NCI-H187 (cell line): Measurements from ENCODE around the gene EIPR1.
"Not testable (repeated sequence)": the region's sequence is repeated elsewhere in the genome, so short reads cannot be mapped to it uniquely, and the experiment has no call there.

Experiments
- DNase-seq, 2 experiments: peaks; one replicate each; lab custom pipeline; 2025; lab: John Stamatoyannopoulos, UW

The EIPR1 gene

DNA sequence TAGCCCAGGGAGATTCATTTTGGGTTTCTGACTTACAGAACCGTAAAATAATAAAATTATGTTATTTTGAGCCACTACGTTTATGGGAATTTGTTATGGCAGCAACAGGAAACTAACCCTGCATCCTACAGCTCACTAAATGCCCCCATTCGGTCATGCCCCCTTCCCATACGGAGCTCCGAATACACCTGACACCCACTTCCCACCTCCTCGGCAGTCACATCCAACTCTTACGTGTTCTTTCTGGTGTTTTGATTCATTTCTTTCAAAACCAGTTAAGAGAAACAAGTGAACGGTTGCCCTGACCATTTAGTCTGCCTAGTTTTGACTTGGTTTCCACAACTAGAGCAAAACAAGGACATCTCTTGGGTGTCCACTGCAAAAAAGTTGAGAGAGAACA is 19.7 kb downstream of the EIPR1 start:
- DNase-seq = no peak

DNA sequence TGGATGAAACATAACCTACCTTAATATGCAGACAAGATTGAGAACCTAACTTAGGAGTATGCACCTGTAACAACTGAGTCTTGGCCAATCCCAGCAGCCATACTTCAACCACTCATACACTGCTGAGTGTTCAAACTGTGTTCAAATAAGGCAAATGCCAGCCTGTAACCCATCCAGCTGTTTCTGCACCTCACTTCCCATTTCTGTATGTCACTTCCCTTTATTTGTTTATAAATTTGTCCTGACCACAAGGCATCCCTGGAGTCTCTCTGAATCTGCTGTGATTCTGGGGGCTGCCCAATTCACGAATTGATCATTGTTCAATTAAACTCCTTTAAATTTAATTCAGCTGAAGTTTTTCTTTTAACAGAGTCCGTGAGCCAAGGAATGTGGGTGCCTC is 20.2 kb downstream of the EIPR1 start:
- not testable (repeated sequence) for DNase-seq

DNA sequence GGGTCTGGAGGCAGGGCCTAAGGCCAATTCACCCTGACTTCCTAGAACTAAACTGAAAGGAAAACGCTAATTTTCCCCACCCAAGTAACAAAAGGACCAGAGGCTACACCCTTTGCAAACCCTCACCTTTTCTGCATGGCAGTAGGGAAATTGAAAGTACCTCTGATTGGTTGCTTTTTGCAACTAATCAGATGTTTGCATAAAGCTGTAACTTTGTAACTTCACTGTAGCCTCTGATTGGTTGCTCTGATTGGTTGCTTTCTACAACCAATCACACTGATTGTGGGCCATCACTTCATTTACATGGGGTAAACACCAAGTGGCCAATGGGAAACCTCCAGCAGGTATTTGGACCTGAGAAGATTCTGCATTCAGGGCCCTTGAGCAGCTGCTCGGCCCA is 20.8 kb downstream of the EIPR1 start:
- no peak for DNase-seq

DNA sequence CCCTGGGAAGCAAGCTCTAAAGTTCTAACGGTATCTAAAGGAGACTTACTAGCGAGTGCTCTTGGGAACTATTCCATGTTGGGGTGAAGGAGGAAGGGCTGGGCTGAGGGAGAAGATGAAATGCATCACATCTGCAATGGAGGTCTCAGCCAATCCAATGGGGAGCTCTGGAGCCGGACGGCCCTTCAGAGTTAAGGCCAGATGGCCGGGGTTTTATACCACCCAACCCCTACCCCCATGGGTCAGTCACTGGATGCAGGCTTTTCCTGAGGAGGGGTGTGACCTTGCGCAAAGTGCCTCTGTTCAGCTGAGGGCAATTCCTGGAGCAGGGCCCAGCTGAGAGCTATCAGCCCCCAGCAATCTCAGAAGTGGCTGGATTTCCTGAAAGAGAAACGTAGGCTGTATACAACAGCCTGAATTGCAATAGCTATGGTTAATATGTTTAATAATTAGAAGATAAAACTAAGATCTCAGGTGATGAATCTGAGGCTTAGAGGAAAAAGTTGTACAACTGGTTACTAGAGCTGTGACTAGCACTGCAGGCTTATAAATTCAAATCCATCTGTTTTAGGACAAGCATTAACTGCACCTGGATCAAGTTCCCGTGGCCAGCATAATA is 21.6 kb downstream of the EIPR1 start:
- no peak for DNase-seq

DNA sequence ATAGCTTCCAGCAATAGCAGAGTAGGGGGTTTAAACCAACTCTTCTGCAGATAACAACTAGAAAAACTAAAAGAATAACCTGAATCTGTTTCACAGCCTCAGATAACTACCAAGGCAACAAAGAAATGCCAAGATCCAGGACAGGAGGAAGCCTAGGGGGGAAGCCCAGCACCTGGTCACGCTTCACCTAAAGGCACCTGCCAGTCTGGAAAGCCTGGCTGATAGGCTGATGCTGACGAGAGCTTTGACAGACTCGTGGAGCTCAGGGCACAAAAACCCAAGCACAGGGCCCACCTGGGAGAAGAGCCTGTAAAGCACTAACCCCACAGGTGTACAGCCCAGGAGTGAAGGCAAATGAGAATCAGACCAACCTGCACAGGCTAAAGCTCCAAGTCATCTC is 22.6 kb downstream of the EIPR1 start:
- peak; percentile 67 to 89 for DNase-seq

DNA sequence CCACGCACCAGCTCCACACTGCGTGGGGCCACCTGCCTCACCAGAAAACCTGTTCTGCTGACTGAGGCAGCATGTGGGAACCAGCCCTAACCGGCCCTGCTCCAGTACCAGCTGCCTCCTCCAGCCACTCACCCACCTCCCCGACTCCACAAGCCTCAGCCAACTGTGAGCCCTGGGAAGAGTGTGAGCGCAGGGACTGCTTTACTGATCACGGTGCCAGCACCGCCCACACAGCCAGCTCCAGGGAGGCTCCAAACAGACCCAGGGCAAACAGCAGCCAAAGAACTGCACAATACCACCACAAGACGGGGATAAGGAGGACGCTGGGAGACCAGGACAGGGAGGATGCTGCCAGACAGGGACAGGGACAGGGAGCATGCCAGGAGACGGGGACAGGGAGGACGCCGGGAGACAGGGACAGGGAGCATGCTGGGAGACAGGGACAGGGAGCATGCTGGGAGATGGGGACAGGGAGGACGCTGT is 28.4 kb downstream of the EIPR1 start:
- DNase-seq = peak; percentile 62 to 85

DNA sequence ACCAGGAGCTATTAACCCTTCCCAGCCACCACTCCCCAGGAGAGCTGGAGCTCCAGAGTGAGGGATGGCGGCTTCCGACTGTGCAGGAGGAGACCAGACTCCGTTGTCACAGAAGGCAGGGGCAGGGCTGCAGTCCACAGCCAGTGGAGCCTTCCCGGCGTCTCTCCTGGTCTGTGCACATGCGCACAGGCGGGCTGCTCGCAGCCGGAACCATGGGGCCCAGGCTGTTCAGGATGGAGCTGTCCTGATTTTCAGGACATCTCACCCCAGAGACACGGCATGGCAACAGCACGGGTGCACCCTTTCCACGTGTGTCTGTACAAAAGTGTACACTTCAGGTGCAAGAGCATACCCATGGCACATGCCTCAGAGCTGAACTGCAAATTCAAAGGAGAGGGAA is 28.9 kb downstream of the EIPR1 start:
- DNase-seq = peak; percentile 42 to 85

DNA sequence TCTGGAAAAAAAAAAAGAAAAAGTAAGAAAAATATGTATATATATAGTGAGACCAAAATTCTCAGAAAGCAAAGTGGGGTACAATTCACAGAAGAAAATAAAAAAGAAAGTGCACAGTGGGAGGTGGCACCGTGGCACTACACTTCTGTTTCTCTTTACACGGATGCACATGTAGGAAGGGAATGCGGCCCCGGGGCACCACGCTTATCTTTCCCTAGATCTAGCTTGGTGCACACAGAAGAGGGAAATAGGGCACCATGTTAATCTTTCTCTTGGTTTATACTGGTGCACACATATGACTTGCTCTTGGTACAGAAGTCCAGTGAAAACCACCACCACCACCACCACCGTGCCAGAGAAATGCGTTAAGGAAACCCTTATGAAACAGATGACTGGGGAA is 32.0 kb downstream of the EIPR1 start:
- no peak for DNase-seq

DNA sequence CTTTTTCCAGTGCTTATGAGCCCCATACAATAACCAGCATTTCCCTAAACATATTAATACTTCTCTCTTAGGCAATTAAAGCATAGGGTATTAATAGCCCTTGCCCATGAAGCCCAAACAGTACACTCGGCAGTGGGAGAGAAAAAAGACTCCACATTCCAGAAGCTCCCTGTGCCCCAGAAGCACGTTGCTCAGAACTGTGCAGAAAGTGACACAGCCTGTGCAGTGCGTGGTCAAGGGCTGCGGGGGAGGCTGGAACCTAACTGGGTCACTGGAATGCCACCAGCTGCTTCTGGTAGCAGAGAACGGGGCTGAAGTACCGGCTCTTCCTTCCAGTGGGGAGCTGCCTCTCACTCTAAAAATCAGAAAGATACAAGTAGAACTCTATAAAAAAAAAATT is 32.7 kb downstream of the EIPR1 start:
- DNase-seq = no peak

DNA sequence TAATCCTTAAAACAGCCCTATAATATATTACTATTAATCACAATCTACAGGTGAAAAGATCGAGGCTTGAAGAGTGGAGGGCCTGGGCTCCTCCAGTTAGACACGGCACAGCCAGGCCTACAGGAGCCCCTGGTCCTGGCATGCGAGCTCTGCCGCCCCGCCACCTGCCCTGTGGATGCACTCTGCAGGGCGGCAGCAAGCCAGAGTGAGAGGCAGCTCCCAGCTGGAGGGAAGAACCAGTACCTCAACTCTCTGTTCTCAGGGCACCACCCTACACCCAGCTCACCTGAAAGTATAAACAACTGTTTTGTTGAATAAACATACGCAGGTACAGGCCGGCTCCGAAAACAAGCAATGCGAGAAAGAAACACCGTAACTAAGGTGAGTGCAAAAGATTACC is 34.6 kb downstream of the EIPR1 start:
- DNase-seq = no peak

DNA sequence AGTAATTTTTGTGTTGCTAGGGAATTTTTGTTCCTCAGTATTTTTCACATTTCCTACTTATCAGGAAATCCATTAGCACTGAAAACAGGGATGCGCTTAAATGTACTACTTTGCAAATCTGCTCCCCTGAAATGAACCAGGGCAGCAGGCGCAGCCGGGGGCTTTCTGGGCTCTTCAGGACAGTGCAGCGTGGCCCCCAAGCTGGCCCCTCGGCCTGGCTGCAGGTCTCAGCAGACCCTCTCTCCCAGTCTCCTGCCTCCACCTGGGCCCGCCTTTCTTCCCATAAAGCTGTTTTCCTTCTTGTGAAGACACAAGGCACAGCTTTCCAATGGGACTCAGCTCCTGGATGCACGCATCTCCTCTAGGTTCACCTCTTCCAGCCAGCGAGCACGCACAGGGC is 35.3 kb downstream of the EIPR1 start:
- no peak for DNase-seq

DNA sequence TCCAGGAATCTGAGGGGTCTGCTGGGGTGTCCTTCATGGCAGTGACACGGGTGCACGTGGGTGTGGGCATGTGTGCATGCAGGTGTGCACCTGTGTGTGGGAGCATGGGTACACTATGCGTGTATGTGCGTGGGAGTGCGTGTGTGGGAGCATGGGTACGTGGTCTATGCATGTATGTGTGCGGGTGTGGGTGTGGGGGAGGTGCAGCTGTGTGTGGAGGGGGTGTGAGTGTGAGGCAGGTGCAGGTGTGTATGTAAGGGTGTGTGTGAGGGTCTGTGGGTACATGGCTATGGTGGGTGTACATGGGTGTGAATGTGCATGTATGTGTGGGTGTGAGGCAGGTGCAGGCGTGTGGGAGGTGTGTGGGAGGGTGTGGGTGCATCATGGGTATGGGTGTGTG is 36.3 kb downstream of the EIPR1 start:
- no peak for DNase-seq

DNA sequence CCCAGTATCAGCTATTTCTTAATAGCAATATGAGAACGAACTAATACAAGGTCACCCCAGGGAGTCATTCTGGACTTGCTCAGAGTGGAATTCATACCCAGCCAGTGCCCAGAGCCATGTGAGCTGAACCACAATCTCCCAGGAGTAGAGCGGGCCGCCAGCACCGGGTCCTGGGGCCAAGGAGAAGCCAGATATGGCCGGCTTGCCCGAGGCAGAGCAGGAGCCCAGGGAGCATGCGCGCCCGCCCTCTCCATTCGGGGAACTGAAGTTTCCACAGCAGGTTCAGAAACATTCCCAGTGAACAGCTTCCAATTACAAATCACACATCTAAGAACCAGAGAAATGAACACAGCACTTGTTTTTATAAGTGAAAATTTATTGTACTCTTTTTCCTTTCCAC is 37.5 kb downstream of the EIPR1 start:
- DNase-seq = no peak

DNA sequence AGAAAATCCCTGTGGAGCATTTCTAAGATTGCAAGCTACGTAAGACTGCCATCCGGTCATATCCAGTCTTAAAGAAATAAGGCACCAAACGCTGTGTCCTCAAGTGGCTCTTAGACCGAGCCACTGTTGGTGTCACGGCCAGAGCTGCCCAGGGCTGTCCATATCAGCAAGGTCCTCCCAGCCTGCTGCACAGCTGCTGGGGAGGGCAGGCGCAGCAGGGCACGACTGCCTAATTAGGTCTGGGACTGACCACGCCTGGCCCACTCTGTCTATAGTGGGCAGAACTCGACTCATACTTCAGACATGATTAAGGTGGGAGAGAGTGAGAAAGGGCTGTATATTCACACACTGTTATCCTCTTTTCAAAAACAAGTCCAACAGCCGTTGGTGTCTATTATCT is 39.3 kb downstream of the EIPR1 start:
- no peak for DNase-seq

DNA sequence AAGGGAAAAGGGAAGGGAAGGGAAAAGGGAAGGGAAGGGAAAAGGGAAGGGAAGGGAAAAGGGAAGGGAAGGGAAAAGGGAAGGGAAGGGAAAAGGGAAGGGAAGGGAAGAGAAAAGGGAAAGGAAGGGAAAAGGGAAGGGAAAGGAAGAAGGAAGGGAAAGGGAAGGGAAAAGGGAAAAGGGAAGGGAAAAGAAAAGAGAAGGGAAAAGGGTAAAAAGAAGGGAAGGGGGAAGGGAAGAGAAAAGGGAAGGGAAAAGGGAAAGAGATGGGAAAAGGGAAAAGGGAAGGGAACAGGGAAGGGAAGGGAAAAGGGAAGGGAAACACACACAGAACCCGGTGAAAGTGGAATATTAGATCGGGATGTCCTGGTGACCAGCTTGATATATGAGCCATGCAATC is 40.8 kb downstream of the EIPR1 start:
- DNase-seq = no peak

DNA sequence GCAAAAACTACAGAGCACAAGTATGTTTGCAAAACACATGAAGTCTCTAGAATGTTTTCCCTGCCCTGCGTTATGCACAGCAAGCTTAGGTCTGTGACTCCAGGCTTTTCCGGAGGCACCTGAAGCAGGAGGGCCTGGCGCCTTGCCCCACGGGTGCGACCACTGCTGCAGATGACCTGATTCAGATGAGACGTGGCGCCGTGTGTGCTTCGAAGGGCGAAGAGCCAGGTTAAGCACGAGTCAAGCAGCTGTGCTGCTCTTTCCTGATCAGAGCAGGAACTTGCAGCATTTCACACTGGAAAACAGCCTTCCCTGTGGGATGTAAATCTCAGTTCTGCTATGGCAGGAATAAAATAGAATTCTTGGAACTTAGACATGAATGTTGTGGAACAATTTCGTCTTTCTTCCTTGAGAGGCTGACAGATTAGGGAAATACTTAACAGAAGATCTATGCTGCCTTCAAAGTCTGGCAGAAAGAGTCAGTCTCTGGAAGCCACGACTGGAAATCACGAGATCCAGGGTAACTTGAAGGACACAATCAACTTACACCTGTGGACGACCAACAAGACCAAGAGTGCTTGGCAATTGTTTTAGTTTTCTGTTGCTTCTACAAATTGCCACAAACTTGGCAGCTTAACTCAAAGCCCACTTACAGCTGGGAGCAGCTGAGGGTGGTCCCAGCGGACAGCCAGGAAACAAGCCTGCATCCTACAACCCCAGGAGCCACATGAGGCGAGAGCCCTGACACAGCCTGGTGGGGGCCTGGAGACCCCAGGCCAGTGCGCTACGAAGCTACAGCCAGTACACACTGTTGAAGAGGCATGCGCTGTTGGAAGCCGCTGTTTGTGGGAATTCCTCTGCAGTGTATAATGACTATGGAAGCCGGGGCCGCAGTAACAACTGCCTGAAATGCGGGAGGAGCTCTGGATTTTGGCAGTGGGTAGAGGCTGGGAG is 42.9 kb downstream of the EIPR1 start:
- no peak for DNase-seq

DNA sequence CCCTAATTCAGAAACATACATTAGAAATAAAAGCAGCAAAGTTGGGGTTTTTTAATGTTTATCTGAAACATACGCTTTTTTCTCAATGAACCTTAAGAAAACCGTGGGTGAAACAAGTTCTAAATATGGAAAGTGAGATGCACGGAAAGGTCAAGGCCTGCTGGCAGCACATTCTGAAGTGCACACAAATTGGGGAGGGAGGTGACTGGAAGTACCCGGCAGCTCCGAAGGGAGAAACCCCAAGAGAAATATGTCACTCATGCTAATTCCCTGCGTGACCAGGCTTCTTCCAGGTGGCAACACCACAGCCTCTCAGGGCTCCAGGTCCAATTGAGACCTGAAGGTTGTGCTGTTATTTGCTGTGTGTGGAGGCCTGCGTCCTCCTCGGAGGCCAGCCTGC is 45.5 kb downstream of the EIPR1 start:
- DNase-seq = no peak

DNA sequence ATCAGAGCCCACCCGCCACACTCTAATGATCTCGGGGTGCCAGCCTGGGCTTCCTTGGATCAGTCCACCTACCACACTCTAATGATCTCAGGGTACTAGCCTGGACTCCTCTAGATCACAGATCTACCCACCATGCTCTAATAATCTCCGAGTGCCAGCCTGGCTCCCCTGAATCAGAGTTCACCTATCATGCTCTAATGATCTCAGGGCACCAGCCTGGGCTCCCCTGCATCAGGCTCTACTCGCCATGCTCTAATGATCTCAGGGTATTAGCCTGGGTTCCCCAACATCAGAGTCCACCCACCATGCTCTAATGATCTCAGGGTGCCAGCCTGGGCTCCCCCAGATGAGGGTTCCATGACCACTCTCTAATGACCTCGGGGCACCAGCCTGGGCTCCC is 48.1 kb downstream of the EIPR1 start:
- DNase-seq = no peak

DNA sequence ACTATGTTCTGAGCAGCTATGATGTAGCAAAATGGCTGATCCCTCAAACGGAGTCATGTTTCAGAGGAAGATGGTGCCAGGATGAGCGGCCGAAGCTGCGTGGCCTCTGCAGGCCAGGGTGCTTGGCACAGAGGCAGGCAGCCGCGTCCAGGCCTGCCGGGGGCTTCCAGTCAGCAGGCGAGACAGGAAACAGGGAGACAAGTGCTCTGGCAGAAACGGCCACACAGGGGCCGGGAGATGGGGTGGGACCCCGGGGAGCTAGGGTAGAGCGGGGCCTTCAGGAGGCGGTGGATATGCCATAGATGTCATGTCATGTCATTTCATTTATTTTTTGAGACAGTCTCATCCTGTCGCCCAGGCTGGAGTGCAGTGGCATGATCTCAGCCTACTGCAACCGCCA is 50.7 kb downstream of the EIPR1 start:
- no peak for DNase-seq

DNA sequence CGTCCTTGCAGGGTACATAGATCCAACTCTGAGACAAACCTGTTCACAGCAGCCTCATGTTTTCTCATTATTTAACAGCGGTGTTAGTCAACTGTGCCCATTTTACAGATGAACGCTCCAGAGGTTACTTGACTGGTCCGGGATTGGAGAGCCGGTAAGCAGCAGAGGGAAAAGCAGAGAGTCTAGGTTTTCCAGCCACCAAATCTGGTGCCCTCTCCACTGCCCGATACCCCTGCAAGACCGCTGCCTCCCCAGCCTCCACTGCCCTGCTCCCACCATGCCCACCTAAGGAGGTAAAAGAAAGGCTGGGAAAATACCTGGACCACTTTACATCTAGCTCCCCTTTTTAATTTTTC is 51.5 kb downstream of the EIPR1 start:
- DNase-seq = no peak

DNA sequence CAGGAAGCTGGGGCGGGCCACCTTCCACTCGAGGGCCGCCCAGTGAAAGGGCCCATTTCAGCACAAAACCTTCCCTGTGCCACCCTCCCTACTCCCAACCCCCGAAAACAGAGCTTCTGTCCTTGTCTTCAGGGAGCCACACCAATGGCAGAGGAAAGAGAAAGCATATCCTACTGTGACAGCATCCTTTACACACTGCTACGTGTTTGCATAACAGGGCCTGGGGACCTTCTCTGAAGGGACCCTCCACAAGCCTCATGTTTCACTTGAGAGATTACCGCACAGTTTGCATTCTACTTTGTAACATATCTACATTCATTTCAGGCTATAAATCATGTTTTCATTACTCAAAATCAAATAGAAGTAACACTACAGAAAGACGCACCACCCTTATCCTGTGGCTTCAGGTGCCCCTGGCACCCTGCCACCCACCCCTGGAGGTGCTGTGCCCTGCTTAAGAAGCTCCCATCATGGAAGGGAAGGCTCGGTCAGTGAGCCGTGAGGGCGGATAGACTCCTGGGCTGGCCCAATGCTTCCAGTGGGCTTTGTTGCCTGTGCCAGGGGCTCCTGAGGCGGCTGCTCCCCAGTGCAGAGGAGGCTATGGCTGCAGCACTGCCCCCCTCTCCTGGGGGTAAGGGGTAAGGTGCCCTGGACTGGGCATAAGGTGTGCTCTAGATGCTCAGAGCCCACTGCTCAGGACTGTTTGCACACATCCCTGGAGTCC is 52.0 kb downstream of the EIPR1 start:
- no peak for DNase-seq

DNA sequence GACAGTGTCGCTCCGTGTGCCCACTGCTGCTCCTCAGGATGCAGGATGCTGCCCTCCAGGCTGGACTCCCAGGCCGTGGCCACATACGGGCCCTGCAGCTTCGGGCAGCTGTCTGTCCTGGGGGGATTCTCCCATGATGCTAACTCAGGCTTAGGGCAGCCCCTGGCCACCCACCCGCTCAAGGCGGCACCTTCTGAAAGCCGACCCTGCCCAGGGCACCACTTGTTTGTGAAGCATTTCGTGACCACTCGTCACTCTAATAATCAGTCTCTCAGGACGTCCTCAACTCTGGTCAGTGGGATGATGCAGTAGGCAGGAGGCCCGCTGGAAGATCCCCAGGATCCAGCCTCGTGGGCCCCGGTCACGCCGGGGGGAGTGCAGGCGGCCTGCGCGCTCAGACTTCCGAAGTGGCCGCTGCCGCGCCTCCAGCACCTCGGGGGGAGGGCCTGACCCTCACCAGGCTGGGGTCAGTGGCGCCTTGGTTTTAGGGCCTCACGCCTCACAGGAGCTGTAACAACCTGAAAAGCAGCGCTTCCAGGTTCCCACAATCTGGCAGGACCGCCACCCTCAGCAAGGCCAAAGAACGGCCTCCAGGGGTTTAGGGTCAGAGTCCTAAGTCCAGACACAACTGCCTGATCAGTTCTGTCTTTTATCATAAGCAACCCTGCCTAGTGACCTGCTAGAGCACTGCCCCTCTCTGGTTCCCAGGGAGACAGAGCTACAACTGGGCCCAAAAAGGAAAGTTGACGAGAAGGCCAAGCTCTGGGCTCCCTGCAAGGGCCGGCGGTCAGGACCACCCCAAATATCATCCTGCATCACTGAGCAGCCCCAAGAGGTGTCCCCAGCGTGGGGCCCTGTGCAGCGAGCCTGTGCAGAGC is 53.0 kb downstream of the EIPR1 start:
- DNase-seq = no peak
